Right lobe of liver (tissue), 4 donors: Measurements from ENCODE around the gene ARHGEF2.

Source experiments
- POLR2A ChIP-seq: fragments of 450-650 bp; IDR thresholded peaks from one replicate; pipeline ENCODE4 v1.6.1; 2017; ENCODE audit warnings: antibody characterized with exemption, mild to moderate bottlenecking
- TF ChIP-seq, protein P1 (sequence below), 4 donors: fragments of 200-600 bp in 3 of 4; fragments of 450-650 bp in 1 of 4; IDR thresholded peaks; one replicate each; pipeline versions ENCODE4 v1.5.1 to v1.8.0; 2016 to 2022; ENCODE audit warnings: antibody characterized with exemption in 4 of 4, mild to moderate bottlenecking in 2 of 4
- donor health status: DM: no; HTN: no; CAD: no.
- donor health status: DM: no; HTN: no; CAD: no.
- donor health status: DM: no; HTN: yes; CAD: no.

DNA sequence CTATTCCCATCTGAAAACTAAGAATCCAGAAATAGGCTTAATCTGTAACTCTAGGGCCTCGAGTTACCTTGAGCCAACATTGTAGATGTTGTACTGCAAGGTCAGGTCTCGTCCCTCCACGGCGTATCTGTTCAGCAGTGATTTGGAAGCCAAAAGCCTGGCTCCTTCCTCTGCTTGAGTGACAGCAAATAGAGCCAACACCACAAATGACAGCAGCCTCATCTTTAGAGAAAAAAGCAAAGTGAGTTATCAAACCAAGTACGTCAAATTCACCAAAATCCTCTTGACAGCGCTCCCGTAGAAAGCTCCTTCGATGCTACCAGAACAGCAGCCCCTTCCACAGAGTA lies 41.6 kb upstream of the ARHGEF2 start:
- TF ChIP-seq, protein P1, sequence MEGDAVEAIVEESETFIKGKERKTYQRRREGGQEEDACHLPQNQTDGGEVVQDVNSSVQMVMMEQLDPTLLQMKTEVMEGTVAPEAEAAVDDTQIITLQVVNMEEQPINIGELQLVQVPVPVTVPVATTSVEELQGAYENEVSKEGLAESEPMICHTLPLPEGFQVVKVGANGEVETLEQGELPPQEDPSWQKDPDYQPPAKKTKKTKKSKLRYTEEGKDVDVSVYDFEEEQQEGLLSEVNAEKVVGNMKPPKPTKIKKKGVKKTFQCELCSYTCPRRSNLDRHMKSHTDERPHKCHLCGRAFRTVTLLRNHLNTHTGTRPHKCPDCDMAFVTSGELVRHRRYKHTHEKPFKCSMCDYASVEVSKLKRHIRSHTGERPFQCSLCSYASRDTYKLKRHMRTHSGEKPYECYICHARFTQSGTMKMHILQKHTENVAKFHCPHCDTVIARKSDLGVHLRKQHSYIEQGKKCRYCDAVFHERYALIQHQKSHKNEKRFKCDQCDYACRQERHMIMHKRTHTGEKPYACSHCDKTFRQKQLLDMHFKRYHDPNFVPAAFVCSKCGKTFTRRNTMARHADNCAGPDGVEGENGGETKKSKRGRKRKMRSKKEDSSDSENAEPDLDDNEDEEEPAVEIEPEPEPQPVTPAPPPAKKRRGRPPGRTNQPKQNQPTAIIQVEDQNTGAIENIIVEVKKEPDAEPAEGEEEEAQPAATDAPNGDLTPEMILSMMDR (IDR thresholded peaks at IDR 0.05), result no peak
- no peak for TF ChIP-seq POLR2A
